K562 (cell line): Measurements from ENCODE around the gene DUSP9.

ENCODE experiments used
- BHLHE40 ChIP-seq: IDR thresholded peaks from 2 replicates; pipeline ENCODE4 v1.6.1; 2011; ENCODE audit warnings: low read length, improper control_type of control experiment
- CTCF ChIP-seq, 3 experiments: IDR thresholded peaks in 2 of 3; conservative IDR thresholded peaks in 1 of 3; 2 replicates each; pipeline ENCODE4 v1.5.1; 2011 to 2012; ENCODE audit warnings: low read length in 3 of 3, mild to moderate bottlenecking in 3 of 3, control low read depth in 2 of 3, improper control_type of control experiment in 1 of 3, inconsistent platforms in 1 of 3, low read depth in 1 of 3, mixed read lengths in 1 of 3, moderate library complexity in 1 of 3; ENCODE audit not compliant: insufficient read depth in 2 of 3
- ETV6 ChIP-seq, 3 experiments: fragments of 150-350 bp in 1 of 3; sonication (generic) in 1 of 3; formaldehyde crosslinking in 1 of 3; IDR thresholded peaks; 2 replicates each; pipeline versions ENCODE4 v1.6.1 to v1.8.0; 2014 to 2022; ENCODE audit warnings: borderline replicate concordance in 2 of 3, low read depth in 2 of 3, antibody characterized with exemption in 1 of 3, low read length in 1 of 3, mild to moderate bottlenecking in 1 of 3, missing genetic modification reagents in 1 of 3
- HDAC6 ChIP-seq: IDR thresholded peaks from 2 replicates; pipeline ENCODE4 v1.6.1; 2012; ENCODE audit warnings: low read depth, mild to moderate bottlenecking, control low read depth, inconsistent platforms, low read length, moderate library complexity
- HNRNPK ChIP-seq: fragments of 200-400 bp; formaldehyde crosslinking; IDR thresholded peaks from one replicate; pipeline ENCODE4 v1.6.1; 2018; ENCODE audit warnings: mild to moderate bottlenecking, low read depth, low read length; ENCODE audit not compliant: poor library complexity, severe bottlenecking
- MNT ChIP-seq, 2 experiments: fragments of 450-650 bp; conservative IDR thresholded peaks; 2 replicates each; pipeline ENCODE4 v1.6.1; 2017; ENCODE audit warnings: mild to moderate bottlenecking in 2 of 2, moderate library complexity in 2 of 2
- NEUROD1 ChIP-seq: fragments of 150-350 bp; IDR thresholded peaks from 2 replicates; pipeline ENCODE4 v1.6.1; 2014; ENCODE audit warnings: borderline replicate concordance, low read length, low read depth; ENCODE audit not compliant: partially characterized antibody
- POLR2A ChIP-seq: fragments of 450-650 bp; conservative IDR thresholded peaks from 2 replicates; pipeline ENCODE4 v1.6.1; 2016
- SMAD3 ChIP-seq: fragments of 450-650 bp; formaldehyde crosslinking; conservative IDR thresholded peaks from 2 replicates; pipeline ENCODE4 v1.4.0; 2020; ENCODE audit warnings: mild to moderate bottlenecking
- SMARCA4 ChIP-seq: fragments of 450-650 bp; IDR thresholded peaks from 2 replicates; pipeline ENCODE4 v1.6.1; 2016
- ZNF121 ChIP-seq: sonication (generic); formaldehyde crosslinking; conservative IDR thresholded peaks from 2 replicates; pipeline ENCODE4 v1.8.0; 2022; ENCODE audit warnings: missing genetic modification reagents

- TF ChIP-seq NEUROD1, result no peak
- no peak for TF ChIP-seq HNRNPK
- no peak for TF ChIP-seq BHLHE40
- TF ChIP-seq SMARCA4, result no peak
- no peak for TF ChIP-seq HDAC6
- TF ChIP-seq ZNF121 (CRISPR knock-in tag), result no peak
- no peak for TF ChIP-seq CTCF (IDR thresholded peaks at IDR 0.05 in 2 of 3, conservative IDR thresholded peaks at IDR 0.05 in 1 of 3; ENCODE audit: insufficient read depth in 2 of 3, low read depth in 1 of 3, low read length in 3 of 3)
- no peak for TF ChIP-seq POLR2A
- no peak for TF ChIP-seq SMAD3 (CRISPR knock-in tag)
- no peak for TF ChIP-seq ETV6 (IDR thresholded peaks at IDR 0.05; ENCODE audit: borderline replicate concordance in 1 of 2, low read depth in 2 of 2, low read length in 1 of 2)
- no peak for TF ChIP-seq ETV6 (CRISPR knock-in tag; IDR thresholded peaks at IDR 0.05; ENCODE audit: borderline replicate concordance)
- TF ChIP-seq MNT (conservative IDR thresholded peaks at IDR 0.05), result no peak
Measured at GRCh38 chrX:153667281-153667955, 20.4 kb downstream of the DUSP9 start.
